ENCODE measurements around the gene NSMCE4A. TPM values are rescaled to one million over a fixed set of nuclear protein-coding genes. Genes with fewer than 3 reads are reported as not detected.

NSMCE4A gene
- total RNA-seq, 4 donors from 2014 or later: 54.7 to 80.3 (median 65.5) TPM

GRCh38 chr10:121965996-121966395 lies 9.0 kb downstream of the NSMCE4A start:
- TF ChIP-seq CTCF (IDR thresholded peaks at IDR 0.05) (no peak), POLR2A (IDR thresholded peaks at IDR 0.05) (no peak)
- Histone ChIP-seq H3K9me3 (no peaks in the 10 kb centered on the region), H3K4me1 (no peaks in the 10 kb centered on the region), H3K36me3 (no peaks in the 10 kb centered on the region), H3K27ac (no peak overlapping the region), H3K27me3 (no peaks in the 10 kb centered on the region), H3K4me3 (no peak overlapping the region)
- intact Hi-C loops (cut with DNase I; ENCODE audit: low total_unique reads): no loop called here
- no peak for DNase-seq

GRCh38 chr10:121961456-121961855 lies 13.6 kb downstream of the NSMCE4A start:
- intact Hi-C loops (cut with DNase I; ENCODE audit: low total_unique reads): no loop called here
- no peaks in the 10 kb centered on the region for H3K9me3 ChIP-seq
- no peak overlapping the region for H3K27ac ChIP-seq
- no peak for DNase-seq
- no peaks in the 10 kb centered on the region for H3K4me1 ChIP-seq
- no peaks in the 10 kb centered on the region for H3K27me3 ChIP-seq
- H3K36me3 ChIP-seq: no peaks in the 10 kb centered on the region
- no peak overlapping the region for H3K4me3 ChIP-seq
- TF ChIP-seq POLR2A (IDR thresholded peaks at IDR 0.05) (no peak), CTCF (IDR thresholded peaks at IDR 0.05) (no peak)

- intact Hi-C loops (cut with DNase I; ENCODE audit: low total_unique reads): no loop called here
- H3K4me1 ChIP-seq: no peaks in the 10 kb centered on the region
- no peak overlapping the region for H3K27ac ChIP-seq
- H3K36me3 ChIP-seq: no peaks in the 10 kb centered on the region
- no peaks in the 10 kb centered on the region for H3K27me3 ChIP-seq
- H3K9me3 ChIP-seq: no peaks in the 10 kb centered on the region
- DNase-seq: no peak
- no peak overlapping the region for H3K4me3 ChIP-seq
- TF ChIP-seq POLR2A (IDR thresholded peaks at IDR 0.05) (no peak), CTCF (IDR thresholded peaks at IDR 0.05) (no peak)
These were observed 15.3 kb downstream of the NSMCE4A start for GRCh38 chr10:121959671-121960070.

- H3K4me3 ChIP-seq: no peak overlapping the region
- no peaks in the 10 kb centered on the region for H3K27me3 ChIP-seq
- intact Hi-C loops (cut with DNase I; ENCODE audit: low total_unique reads): no loop called here
- no peaks in the 10 kb centered on the region for H3K4me1 ChIP-seq
- no peak for DNase-seq
- H3K36me3 ChIP-seq: no peaks in the 10 kb centered on the region
- H3K9me3 ChIP-seq: no peaks in the 10 kb centered on the region
- H3K27ac ChIP-seq: no peak overlapping the region
- TF ChIP-seq POLR2A (IDR thresholded peaks at IDR 0.05) (no peak), CTCF (IDR thresholded peaks at IDR 0.05) (no peak)
These were observed 18.6 kb downstream of the NSMCE4A start for GRCh38 chr10:121956111-121957061.

- Histone ChIP-seq H3K4me1 (no peaks in the 10 kb centered on the region), H3K9me3 (no peaks in the 10 kb centered on the region), H3K4me3 (no peak overlapping the region), H3K27me3 (no peaks in the 10 kb centered on the region), H3K36me3 (no peaks in the 10 kb centered on the region), H3K27ac (no peak overlapping the region)
- DNase-seq: no peak
- intact Hi-C loops (cut with DNase I; ENCODE audit: low total_unique reads): no loop called here
- TF ChIP-seq CTCF (IDR thresholded peaks at IDR 0.05) (no peak), POLR2A (IDR thresholded peaks at IDR 0.05) (no peak)
These were observed 22.8 kb downstream of the NSMCE4A start for GRCh38 chr10:121952226-121952625.
